Anterior cingulate cortex (tissue), 58 donors: ENCODE data around the gene GCH1.

Experiments
- DNase-seq, 58 donors: peaks; one replicate each; lab custom pipeline; 2025; lab: John Stamatoyannopoulos, UW

GCH1 gene

GRCh38 chr14:54829486-54830224 lies 73.0 kb downstream of the GCH1 start:
- no peak for DNase-seq

GRCh38 chr14:54828037-54828436 lies 74.6 kb downstream of the GCH1 start:
- DNase-seq = peak in 2 of 58 donors; percentile 9 to 45

- DNase-seq = no peak
These were observed 78.7 kb downstream of the GCH1 start for GRCh38 chr14:54823757-54824549.

GRCh38 chr14:54822685-54823084 lies 79.9 kb downstream of the GCH1 start:
- no peak for DNase-seq

- peak in 6 of 58 donors; percentile 4 to 21 (median 14) for DNase-seq
These were observed 84.2 kb downstream of the GCH1 start for GRCh38 chr14:54818201-54819133.

- no peak for DNase-seq
These were observed 85.1 kb downstream of the GCH1 start for GRCh38 chr14:54817506-54817905.

GRCh38 chr14:54816450-54816849 lies 86.2 kb downstream of the GCH1 start:
- no peak for DNase-seq

GRCh38 chr14:54815515-54815914 lies 87.1 kb downstream of the GCH1 start:
- DNase-seq = no peak

- DNase-seq = no peak
These were observed 87.6 kb downstream of the GCH1 start for GRCh38 chr14:54815016-54815415.

GRCh38 chr14:54814076-54814475 lies 88.5 kb downstream of the GCH1 start:
- DNase-seq = no peak

- no peak for DNase-seq
These were observed 89.5 kb downstream of the GCH1 start for GRCh38 chr14:54813081-54813480.

GRCh38 chr14:54812617-54813016 lies 90.0 kb downstream of the GCH1 start:
- no peak for DNase-seq

GRCh38 chr14:54809767-54810166 lies 92.9 kb downstream of the GCH1 start:
- DNase-seq = no peak

GRCh38 chr14:54808326-54809161 lies 94.1 kb downstream of the GCH1 start:
- no peak for DNase-seq

- DNase-seq = no peak
These were observed 94.7 kb downstream of the GCH1 start for GRCh38 chr14:54807881-54808280.

- DNase-seq = no peak
These were observed 95.2 kb downstream of the GCH1 start for GRCh38 chr14:54807428-54807827.

GRCh38 chr14:54806616-54807015 lies 96.0 kb downstream of the GCH1 start:
- DNase-seq = no peak

- DNase-seq = peak in 56 of 58 donors; percentile 17 to 87 (median 56)
These were observed 96.9 kb downstream of the GCH1 start for GRCh38 chr14:54805445-54806322.

GRCh38 chr14:54805070-54805444 lies 97.6 kb downstream of the GCH1 start:
- DNase-seq = no peak
